ENCODE results near the gene PTPA.
A peak's percentile ranks its signal among the peaks of the same experiment; 100 is the strongest.
"Not testable (repeated sequence)": the region's sequence is repeated elsewhere in the genome, so short reads cannot be mapped to it uniquely, and the experiment has no call there.

Gene PTPA

DNA sequence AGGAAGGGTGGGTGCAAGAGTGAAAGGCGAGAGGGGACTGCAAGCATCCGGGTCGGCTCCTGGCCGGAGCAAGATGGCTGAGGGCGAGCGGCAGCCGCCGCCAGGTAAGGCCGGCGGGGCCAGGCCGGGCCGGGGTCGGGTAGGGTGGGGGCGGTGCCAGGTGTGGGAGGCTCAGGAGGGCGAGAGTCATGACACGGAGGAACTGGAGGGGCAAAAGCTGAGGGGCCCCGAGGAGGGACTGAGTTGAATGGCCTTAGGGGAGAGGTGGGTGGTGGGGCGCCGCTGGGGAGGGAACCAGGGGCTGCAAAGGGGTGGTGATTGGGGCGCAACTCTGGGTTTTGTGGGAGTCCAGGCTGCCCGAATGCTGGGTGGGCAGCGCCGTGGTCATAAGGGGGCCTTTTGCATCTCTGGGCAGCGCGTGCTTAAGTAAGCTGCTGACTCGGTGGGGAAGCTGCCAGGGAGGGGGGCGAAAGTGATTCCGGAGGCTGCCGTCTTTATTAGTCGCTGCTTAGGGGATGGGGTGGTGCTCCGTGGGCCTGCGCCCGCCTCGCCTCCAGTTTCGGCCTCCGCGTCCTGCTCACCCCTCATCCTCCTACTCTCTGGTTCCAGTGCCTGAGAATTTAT lies 425 bp downstream of the PTPA start:
- peak; percentile 35 for DNase-seq
- no peaks in the 10 kb centered on the region for H3K4me1 ChIP-seq (ENCODE audit: low read length)
- peaks cover 51% of the 10 kb centered on the region for H3K79me2 ChIP-seq (ENCODE audit: low read length)

GRCh38 chr9:129112526-129112925 lies 1.3 kb downstream of the PTPA start:
- peak overlapping the region; percentile 62 for H3K4me2 ChIP-seq (ENCODE audit: low read depth, low read length)
- H3K9me2 ChIP-seq (replicated peaks; ENCODE audit: insufficient read depth, low read length); H3K36me3 ChIP-seq (replicated peaks; ENCODE audit: insufficient read depth, low read length); H3K27me3 ChIP-seq (replicated peaks; ENCODE audit: insufficient read depth, low read length); H3K9me3 ChIP-seq (replicated peaks; ENCODE audit: insufficient read depth, low read length); H3K9ac ChIP-seq (ENCODE audit: low read length); H3K4me1 ChIP-seq (ENCODE audit: low read length); H2AFZ ChIP-seq (ENCODE audit: low read length); H4K20me1 ChIP-seq (ENCODE audit: insufficient read depth, low read length); H3K27ac ChIP-seq (ENCODE audit: low read length); H3F3A ChIP-seq (ENCODE audit: insufficient read depth, low read length); DNase-seq: not testable (repeated sequence)
- peaks cover 60% of the 10 kb centered on the region for H3K79me2 ChIP-seq (ENCODE audit: low read length)
- peak overlapping the region; percentile 79 for H3K4me3 ChIP-seq (ENCODE audit: low read length)

More for the DNA sequence above, 425 bp downstream of the PTPA start:
- H3F3A ChIP-seq (ENCODE audit: insufficient read depth, low read length), result no peaks in the 10 kb centered on the region
- no peaks in the 10 kb centered on the region for H3K9me3 ChIP-seq (replicated peaks; ENCODE audit: insufficient read depth, low read length)
- peak overlapping the region; percentile 62 for H3K4me2 ChIP-seq (ENCODE audit: low read depth, low read length)
- no peaks in the 10 kb centered on the region for H4K20me1 ChIP-seq (ENCODE audit: insufficient read depth, low read length)
- no peaks in the 10 kb centered on the region for H3K9me2 ChIP-seq (replicated peaks; ENCODE audit: insufficient read depth, low read length)
- TF ChIP-seq EZH2phosphoT487 (IDR thresholded peaks at IDR 0.05; ENCODE audit: low read length) (no peak), EZH2 (optimal IDR thresholded peaks at IDR 0.05; ENCODE audit: low read depth, low read length) (no peak)
- TF ChIP-seq, protein P1, sequence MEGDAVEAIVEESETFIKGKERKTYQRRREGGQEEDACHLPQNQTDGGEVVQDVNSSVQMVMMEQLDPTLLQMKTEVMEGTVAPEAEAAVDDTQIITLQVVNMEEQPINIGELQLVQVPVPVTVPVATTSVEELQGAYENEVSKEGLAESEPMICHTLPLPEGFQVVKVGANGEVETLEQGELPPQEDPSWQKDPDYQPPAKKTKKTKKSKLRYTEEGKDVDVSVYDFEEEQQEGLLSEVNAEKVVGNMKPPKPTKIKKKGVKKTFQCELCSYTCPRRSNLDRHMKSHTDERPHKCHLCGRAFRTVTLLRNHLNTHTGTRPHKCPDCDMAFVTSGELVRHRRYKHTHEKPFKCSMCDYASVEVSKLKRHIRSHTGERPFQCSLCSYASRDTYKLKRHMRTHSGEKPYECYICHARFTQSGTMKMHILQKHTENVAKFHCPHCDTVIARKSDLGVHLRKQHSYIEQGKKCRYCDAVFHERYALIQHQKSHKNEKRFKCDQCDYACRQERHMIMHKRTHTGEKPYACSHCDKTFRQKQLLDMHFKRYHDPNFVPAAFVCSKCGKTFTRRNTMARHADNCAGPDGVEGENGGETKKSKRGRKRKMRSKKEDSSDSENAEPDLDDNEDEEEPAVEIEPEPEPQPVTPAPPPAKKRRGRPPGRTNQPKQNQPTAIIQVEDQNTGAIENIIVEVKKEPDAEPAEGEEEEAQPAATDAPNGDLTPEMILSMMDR (IDR thresholded peaks at IDR 0.05; ENCODE audit: low read length), result no peak
- H3K36me3 ChIP-seq (replicated peaks; ENCODE audit: insufficient read depth, low read length), result no peaks in the 10 kb centered on the region
- H2AFZ ChIP-seq (ENCODE audit: low read length), result peak overlapping the region; percentile 88
- peak overlapping the region; percentile 79 for H3K4me3 ChIP-seq (ENCODE audit: low read length)
- H3K27ac ChIP-seq (ENCODE audit: low read length), result peak overlapping the region; percentile 81; the same call in 1 of the 2 replicates
- H3K27me3 ChIP-seq (replicated peaks; ENCODE audit: insufficient read depth, low read length), result peaks cover 9% of the 10 kb centered on the region; the same call in 1 of the 2 replicates
- H3K9ac ChIP-seq (ENCODE audit: low read length), result peak overlapping the region; percentile 75

- TF ChIP-seq EZH2phosphoT487 (IDR thresholded peaks at IDR 0.05; ENCODE audit: low read length) (no peak), EZH2 (optimal IDR thresholded peaks at IDR 0.05; ENCODE audit: low read depth, low read length) (no peak)
- TF ChIP-seq, protein P1 (IDR thresholded peaks at IDR 0.05; ENCODE audit: low read length), result no peak
- Histone ChIP-seq H3K27ac (ENCODE audit: low read length) (no peak overlapping the region), H3K9ac (ENCODE audit: low read length) (no peak overlapping the region), H4K20me1 (ENCODE audit: insufficient read depth, low read length) (no peaks in the 10 kb centered on the region), H3K27me3 (replicated peaks; ENCODE audit: insufficient read depth, low read length) (no peaks in the 10 kb centered on the region), H3K9me2 (replicated peaks; ENCODE audit: insufficient read depth, low read length) (no peaks in the 10 kb centered on the region), H3K4me2 (ENCODE audit: low read depth, low read length) (no peak overlapping the region), H3K36me3 (replicated peaks; ENCODE audit: insufficient read depth, low read length) (no peaks in the 10 kb centered on the region), H3K9me3 (replicated peaks; ENCODE audit: insufficient read depth, low read length) (no peaks in the 10 kb centered on the region), H3F3A (ENCODE audit: insufficient read depth, low read length) (no peaks in the 10 kb centered on the region), H3K4me1 (ENCODE audit: low read length) (no peaks in the 10 kb centered on the region), H3K79me2 (ENCODE audit: low read length) (peaks cover 72% of the 10 kb centered on the region), H3K4me3 (ENCODE audit: low read length) (no peak overlapping the region), H2AFZ (ENCODE audit: low read length) (no peak overlapping the region)
- DNase-seq, result no peak
Measured at GRCh38 chr9:129113645-129114304, 2.6 kb downstream of the PTPA start.

DNA sequence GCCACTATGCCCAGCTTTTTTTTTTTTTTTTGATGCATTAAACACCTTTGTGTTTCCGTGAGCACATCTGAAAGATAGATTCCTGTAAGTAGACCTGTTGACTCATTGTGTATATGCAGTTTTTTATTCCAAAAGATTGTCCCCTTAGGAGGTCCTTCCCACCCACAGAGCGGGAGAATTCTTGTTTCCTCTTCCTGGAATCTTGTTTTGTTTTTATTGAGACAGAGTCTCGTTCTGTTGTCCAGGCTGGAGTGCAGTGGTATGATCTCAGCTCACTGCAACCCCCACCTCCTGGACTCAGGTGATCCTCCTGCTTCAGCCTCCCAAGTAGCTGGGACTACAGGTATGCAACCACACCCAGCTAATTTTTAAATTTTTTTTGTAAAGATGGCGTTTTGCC lies 7.6 kb downstream of the PTPA start:
- TF ChIP-seq, protein P1 (IDR thresholded peaks at IDR 0.05; ENCODE audit: low read length), result no peak
- TF ChIP-seq EZH2 (optimal IDR thresholded peaks at IDR 0.05; ENCODE audit: low read depth, low read length) (no peak), EZH2phosphoT487 (IDR thresholded peaks at IDR 0.05; ENCODE audit: low read length) (no peak)
- DNase-seq, result no peak
- H3K9ac ChIP-seq (ENCODE audit: low read length), result no peak overlapping the region
- no peaks in the 10 kb centered on the region for H3K9me2 ChIP-seq (replicated peaks; ENCODE audit: insufficient read depth, low read length)
- H3K4me2 ChIP-seq (ENCODE audit: low read depth, low read length), result no peak overlapping the region
- H3F3A ChIP-seq (ENCODE audit: insufficient read depth, low read length), result no peaks in the 10 kb centered on the region
- H3K79me2 ChIP-seq (ENCODE audit: low read length), result peaks cover 62% of the 10 kb centered on the region
- no peaks in the 10 kb centered on the region for H3K36me3 ChIP-seq (replicated peaks; ENCODE audit: insufficient read depth, low read length)
- H3K27ac ChIP-seq (ENCODE audit: low read length), result no peak overlapping the region
- H3K4me3 ChIP-seq (ENCODE audit: low read length), result no peak overlapping the region
- no peak overlapping the region for H2AFZ ChIP-seq (ENCODE audit: low read length)
- no peaks in the 10 kb centered on the region for H3K27me3 ChIP-seq (replicated peaks; ENCODE audit: insufficient read depth, low read length)
- no peaks in the 10 kb centered on the region for H4K20me1 ChIP-seq (ENCODE audit: insufficient read depth, low read length)
- no peaks in the 10 kb centered on the region for H3K9me3 ChIP-seq (replicated peaks; ENCODE audit: insufficient read depth, low read length)
- no peaks in the 10 kb centered on the region for H3K4me1 ChIP-seq (ENCODE audit: low read length)
